ENCODE results near the gene PNKD.

- no peak for TF ChIP-seq CTCF (IDR thresholded peaks at IDR 0.05; ENCODE audit: low read depth, low read length)
- TF ChIP-seq POLR2A (IDR thresholded peaks at IDR 0.05; ENCODE audit: extremely low read depth, insufficient read length): no peak
- no peak for TF ChIP-seq MYC (IDR thresholded peaks at IDR 0.05; ENCODE audit: low read depth, low read length)
Measured at GRCh38 chr2:218329826-218330593, 59.7 kb downstream of the PNKD start.

Measured in NB4 (cell line).